Brain microvascular endothelial cell (primary cell): ENCODE measurements around the gene TMEM89.

ENCODE experiments used
- DNase-seq: peaks from one replicate; pipeline ENCODE4 v3.0.0-alpha.2; 2020
- H3K27ac ChIP-seq: fragments of 250-450 bp; sonication (Bioruptor Pico); 2 replicates; pipeline ENCODE4 v1.5.1; 2020; ENCODE audit warnings: mild to moderate bottlenecking, moderate library complexity
- H3K27me3 ChIP-seq: fragments of 250-450 bp; sonication (Bioruptor Pico); replicated peaks from 2 replicates; pipeline ENCODE4 v1.5.1; 2020; ENCODE audit warnings: mild to moderate bottlenecking
- H3K36me3 ChIP-seq: fragments of 250-450 bp; sonication (Bioruptor Pico); replicated peaks from 2 replicates; pipeline ENCODE4 v1.5.1; 2020; ENCODE audit warnings: mild to moderate bottlenecking
- H3K4me3 ChIP-seq: 2 replicates; pipeline ENCODE4 v1.5.1; 2011; ENCODE audit warnings: low read depth, mild to moderate bottlenecking, control low read depth, low read length, moderate library complexity
- CTCF ChIP-seq: IDR thresholded peaks from 2 replicates; pipeline ENCODE4 v1.5.1; 2011; ENCODE audit warnings: low read depth, mild to moderate bottlenecking, moderate library complexity, low read length, control low read depth, inconsistent platforms; ENCODE audit errors: missing control alignments
- in situ Hi-C: cut with HindIII; loops from 2 replicates; pipeline ENCODE4 v1.10.0; 2017; ENCODE audit warnings: low sequenced_read_pairs, low pct_ligation_motif_present

Gene TMEM89

GRCh38 chr3:48585411-48585810 is 36.2 kb downstream of the TMEM89 start:
- peaks cover 2% of the 10 kb centered on the region for H3K36me3 ChIP-seq
- in situ Hi-C loops, result no loop called here
- no peaks in the 10 kb centered on the region for H3K27me3 ChIP-seq
- H3K4me3 ChIP-seq, result no peak overlapping the region
- no peak for DNase-seq
- no peak overlapping the region for H3K27ac ChIP-seq
- no peak for TF ChIP-seq CTCF

- in situ Hi-C loops, result no loop called here
- no peaks in the 10 kb centered on the region for H3K27me3 ChIP-seq
Observed at GRCh38 chr3:48584836-48585235, 36.7 kb downstream of the TMEM89 start.

GRCh38 chr3:48581621-48582481 is 39.7 kb downstream of the TMEM89 start:
- no peak for TF ChIP-seq CTCF
- Histone ChIP-seq H3K27me3 (no peaks in the 10 kb centered on the region), H3K27ac (no peak overlapping the region), H3K4me3 (no peak overlapping the region), H3K36me3 (peaks cover 9% of the 10 kb centered on the region)
- in situ Hi-C loops, result no loop called here
- DNase-seq, result no peak

More at GRCh38 chr3:48584836-48585235, 36.7 kb downstream of the TMEM89 start:
- no peak for DNase-seq
- TF ChIP-seq CTCF, result no peak
- H3K27ac ChIP-seq, result no peak overlapping the region
- no peak overlapping the region for H3K4me3 ChIP-seq
- peaks cover 2% of the 10 kb centered on the region for H3K36me3 ChIP-seq

- peaks cover 8% of the 10 kb centered on the region for H3K36me3 ChIP-seq
- no peak for DNase-seq
- TF ChIP-seq CTCF, result no peak
Observed at GRCh38 chr3:48576647-48577046, 44.9 kb downstream of the TMEM89 start.

GRCh38 chr3:48575366-48575765 is 46.2 kb downstream of the TMEM89 start:
- in situ Hi-C loops, result no loop called here
- no peak for DNase-seq
- no peak overlapping the region for H3K27ac ChIP-seq
- no peak overlapping the region for H3K4me3 ChIP-seq
- H3K27me3 ChIP-seq, result no peaks in the 10 kb centered on the region
- TF ChIP-seq CTCF, result no peak
- peaks cover 8% of the 10 kb centered on the region for H3K36me3 ChIP-seq

More at GRCh38 chr3:48576647-48577046, 44.9 kb downstream of the TMEM89 start:
- H3K27me3 ChIP-seq, result no peaks in the 10 kb centered on the region
- H3K4me3 ChIP-seq, result no peak overlapping the region
- in situ Hi-C loops, result no loop called here
- no peak overlapping the region for H3K27ac ChIP-seq
